Metanephros (tissue), 2 donors: Measurements from ENCODE around the gene ZNF410. TPM values are rescaled to one million over a fixed set of nuclear protein-coding genes. Genes with fewer than 3 reads are reported as not detected.

Experiments
- small RNA-seq: library from RNA; depleted of rRNA; stranded (forward); fragments of <200 nt; gene quantifications from one replicate; pipeline ENCODE3, GENCODE V24; 2014; ENCODE audit warnings: low replicate concordance
- total RNA-seq: library from RNA; depleted of rRNA; stranded (reverse); fragments of >200 nt; gene quantifications from one replicate; pipeline ENCODE4 v1.2.3, GENCODE V29; 2014

ZNF410 gene, protein sequence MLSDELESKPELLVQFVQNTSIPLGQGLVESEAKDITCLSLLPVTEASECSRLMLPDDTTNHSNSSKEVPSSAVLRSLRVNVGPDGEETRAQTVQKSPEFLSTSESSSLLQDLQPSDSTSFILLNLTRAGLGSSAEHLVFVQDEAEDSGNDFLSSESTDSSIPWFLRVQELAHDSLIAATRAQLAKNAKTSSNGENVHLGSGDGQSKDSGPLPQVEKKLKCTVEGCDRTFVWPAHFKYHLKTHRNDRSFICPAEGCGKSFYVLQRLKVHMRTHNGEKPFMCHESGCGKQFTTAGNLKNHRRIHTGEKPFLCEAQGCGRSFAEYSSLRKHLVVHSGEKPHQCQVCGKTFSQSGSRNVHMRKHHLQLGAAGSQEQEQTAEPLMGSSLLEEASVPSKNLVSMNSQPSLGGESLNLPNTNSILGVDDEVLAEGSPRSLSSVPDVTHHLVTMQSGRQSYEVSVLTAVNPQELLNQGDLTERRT
- total RNA-seq: 71.8 TPM

DNA sequence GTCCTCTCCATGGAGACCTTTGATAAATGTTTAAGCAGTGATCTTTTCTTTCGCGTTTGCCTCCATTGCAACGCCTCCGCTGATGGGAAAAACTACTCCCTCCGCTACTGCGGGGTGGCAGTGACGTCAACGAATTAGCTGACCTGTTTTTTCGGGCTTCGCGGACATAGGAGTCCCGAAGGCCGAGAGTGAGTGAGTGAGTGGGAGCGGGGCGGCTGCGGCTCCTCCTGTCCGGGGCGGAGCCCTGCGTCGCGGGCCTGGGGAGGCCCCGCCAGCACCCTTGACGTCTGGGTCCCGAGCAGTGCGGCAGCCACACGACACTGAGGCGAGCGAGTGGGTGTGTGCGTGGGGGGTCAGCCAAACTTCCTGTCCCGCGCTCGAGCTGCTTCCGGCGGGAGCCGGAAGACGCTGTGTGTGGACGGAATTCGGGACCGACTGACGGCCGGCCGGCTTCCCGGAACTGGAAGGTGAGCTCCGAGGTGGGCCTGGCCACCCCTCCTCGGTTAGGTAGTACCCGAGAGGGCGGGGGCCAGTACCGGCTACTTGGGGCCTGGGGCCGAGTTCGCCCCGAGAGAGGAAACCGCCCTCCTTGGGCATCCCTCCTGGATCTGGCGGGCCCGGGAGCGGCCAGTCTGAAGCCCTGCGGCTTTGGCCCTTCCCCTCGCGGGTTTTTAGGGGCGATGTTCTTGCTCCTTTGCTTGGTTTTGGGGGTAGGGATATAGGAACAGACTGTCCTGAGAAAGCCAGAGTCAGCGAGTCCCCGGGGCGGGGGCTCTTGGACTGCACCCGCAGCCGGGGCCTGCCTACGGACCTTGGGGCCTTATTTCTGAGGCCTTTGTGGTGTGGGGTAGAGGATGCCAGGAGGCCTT is at the start of gene ZNF410:
Gene ZNF410, plus strand, starts transcription at position 411 of the 869 bp plus-strand sequence. CDS start 5,317 bp downstream, outside the sequence.

DNA sequence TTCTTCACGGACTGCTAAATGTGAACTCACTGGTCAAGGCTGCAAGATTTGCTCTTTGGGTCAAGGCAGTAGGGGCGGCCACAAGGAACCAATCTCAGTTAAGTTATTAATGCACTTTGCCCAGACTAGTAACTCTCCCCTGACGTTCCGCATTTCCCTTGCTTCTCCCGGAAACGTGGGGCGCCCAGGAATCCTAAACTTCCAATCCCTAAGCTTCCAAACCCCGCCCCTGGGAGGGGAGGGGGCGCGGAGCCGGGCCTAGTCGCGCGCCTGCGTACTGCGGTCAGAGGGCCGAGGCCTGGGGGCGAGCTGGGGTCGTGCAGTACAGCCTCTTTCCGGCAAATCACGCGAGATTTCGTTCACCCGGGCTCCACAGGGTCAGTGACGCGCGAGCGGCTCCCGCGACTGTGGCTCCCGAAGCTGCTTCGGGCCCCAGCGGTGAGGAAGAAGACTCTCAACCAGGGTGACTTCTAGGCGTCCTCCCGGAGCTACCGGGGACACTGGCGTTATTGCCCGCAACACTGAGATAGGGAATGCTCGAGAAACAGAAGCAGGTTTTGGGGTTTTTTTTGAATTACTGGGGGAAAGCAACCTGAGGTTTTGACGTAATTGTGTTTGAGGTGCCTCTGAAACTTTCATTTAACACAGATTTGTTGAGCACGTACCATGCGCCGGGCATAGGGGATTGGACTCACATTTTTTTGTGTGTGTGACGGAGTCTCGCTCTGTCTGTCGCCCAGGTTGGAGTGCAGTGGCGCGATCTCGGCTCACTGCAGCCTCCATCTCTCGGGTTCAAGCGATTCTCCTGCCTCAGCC is 34.9 kb upstream of the ZNF410 start, which contains the start of gene PTGR2:
Gene PTGR2, plus strand, starts transcription at position 265 of the 816 bp plus-strand sequence. CDS start 7,032 bp downstream, outside the sequence.

DNA sequence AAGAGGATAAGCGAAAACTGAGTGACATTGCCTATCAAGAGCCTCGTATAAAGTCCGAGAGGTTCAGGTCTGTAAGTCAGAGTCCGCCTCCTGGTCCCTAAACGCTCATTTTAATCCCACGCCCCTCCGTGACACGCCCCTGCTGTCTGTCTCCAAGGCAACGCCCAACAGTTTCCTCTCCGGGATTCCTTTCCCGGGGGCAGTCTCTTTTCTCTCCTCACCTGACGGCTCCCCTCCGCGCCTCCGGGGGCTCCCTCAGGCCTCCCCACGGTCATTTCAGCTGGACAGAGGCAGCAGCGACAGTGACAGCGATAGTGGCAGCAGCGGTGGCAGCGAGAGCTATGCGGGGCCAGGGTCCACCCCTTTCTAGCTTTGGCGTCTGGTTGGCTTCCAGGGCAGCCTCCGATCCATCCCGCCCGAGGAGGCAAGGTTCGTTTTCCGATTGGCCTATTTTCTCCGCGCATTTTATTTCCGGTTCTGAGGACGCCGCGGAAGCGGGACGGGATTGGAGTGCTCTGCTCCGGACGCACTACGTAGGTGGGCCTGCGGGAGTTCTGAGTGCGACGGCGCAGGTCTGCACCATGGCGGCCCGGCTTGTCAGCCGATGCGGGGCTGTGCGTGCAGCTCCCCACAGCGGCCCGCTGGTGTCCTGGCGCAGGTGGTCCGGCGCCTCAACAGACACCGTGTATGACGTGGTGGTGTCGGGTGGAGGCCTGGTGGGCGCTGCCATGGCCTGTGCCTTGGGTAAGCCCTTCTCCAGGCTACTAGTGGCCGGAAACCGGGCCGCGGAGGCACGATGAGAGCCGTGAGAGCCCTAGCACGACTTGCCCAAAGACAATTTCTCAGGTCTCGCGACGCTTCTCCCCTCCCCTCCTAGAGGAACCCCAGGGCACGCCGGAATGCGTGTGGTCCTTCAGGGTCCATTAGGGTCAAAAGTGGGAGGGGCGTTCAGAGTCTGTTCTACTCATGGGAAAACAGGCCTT is 63.4 kb downstream of the ZNF410 start, which contains the start of the genes COQ6 and FAM161B:
Gene COQ6, plus strand, starts transcription at position 551 of the 983 bp plus-strand sequence. Its CDS starts 31 bp downstream, at position 582.
Gene FAM161B, minus strand, starts transcription at position 343 of the 983 bp plus-strand sequence. Its CDS starts 68 bp downstream, at position 275.

Small RNA genes within 50 kb of the gene (small RNA-seq; reads per million reads assigned to genes)
- gene AC005520.4 (not detected), gene RF00019 (not detected)

Other genes with a start within 250 kb of the ZNF410 start
- gene DNAL1, start 241.9 kb upstream of the ZNF410 start, total RNA-seq: 9.9 TPM
- 56.8 TPM for gene PNMA1, start 172.5 kb upstream of the ZNF410 start, total RNA-seq
- gene PTGR2, start 35.0 kb upstream of the ZNF410 start, total RNA-seq: 14.8 TPM
- 8.5 TPM for gene FAM161B, start 63.2 kb downstream of the ZNF410 start, total RNA-seq
- gene COQ6, start 63.4 kb downstream of the ZNF410 start, total RNA-seq: 32.0 TPM
- 41.0 TPM for gene ENTPD5, start 132.4 kb downstream of the ZNF410 start, total RNA-seq
- gene BBOF1, start 132.5 kb downstream of the ZNF410 start, total RNA-seq: 5.8 TPM
- 82.3 TPM for gene ALDH6A1, start 197.6 kb downstream of the ZNF410 start, total RNA-seq
- gene LIN52, start 198.1 kb downstream of the ZNF410 start, total RNA-seq: 13.8 TPM